Measurements from ENCODE around the gene XIRP2. TPM values are rescaled to one million over a fixed set of nuclear protein-coding genes. Genes with fewer than 3 reads are reported as not detected.

Gene XIRP2, protein sequence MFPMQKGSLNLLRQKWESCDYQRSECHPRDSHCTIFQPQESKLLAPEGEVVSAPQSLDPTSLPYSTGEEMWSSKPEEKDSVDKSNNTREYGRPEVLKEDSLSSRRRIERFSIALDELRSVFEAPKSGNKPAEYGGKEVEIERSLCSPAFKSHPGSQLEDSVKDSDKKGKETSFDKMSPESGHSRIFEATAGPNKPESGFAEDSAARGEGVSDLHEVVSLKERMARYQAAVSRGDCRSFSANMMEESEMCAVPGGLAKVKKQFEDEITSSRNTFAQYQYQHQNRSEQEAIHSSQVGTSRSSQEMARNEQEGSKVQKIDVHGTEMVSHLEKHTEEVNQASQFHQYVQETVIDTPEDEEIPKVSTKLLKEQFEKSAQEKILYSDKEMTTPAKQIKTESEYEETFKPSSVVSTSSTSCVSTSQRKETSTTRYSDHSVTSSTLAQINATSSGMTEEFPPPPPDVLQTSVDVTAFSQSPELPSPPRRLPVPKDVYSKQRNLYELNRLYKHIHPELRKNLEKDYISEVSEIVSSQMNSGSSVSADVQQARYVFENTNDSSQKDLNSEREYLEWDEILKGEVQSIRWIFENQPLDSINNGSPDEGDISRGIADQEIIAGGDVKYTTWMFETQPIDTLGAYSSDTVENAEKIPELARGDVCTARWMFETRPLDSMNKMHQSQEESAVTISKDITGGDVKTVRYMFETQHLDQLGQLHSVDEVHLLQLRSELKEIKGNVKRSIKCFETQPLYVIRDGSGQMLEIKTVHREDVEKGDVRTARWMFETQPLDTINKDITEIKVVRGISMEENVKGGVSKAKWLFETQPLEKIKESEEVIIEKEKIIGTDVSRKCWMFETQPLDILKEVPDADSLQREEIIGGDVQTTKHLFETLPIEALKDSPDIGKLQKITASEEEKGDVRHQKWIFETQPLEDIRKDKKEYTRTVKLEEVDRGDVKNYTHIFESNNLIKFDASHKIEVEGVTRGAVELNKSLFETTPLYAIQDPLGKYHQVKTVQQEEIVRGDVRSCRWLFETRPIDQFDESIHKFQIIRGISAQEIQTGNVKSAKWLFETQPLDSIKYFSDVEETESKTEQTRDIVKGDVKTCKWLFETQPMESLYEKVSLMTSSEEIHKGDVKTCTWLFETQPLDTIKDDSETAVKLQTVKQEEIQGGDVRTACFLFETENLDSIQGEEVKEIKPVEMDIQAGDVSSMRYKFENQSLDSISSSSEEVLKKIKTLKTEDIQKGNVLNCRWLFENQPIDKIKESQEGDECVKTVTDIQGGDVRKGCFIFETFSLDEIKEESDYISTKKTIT (N-terminal part only)
- not detected in 2 replicates for total RNA-seq

DNA sequence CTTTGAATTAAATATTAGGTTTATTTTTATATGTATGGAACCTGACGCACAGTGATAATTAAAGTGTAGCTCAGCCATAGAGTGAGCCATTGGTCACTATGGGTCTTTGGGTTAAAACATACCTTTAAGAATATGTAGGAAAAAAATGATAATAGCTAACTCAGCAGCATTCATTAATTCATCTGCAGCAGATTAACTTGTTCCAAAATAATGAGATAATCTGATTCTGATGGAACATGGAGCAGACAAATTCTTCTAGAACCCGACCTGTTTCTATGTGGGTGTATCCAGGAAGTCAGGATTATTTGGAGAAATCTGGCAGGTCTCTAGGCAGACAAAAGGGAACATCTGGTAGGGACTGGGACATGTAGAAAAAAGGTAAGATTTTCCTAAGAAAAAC, at the start of gene XIRP2:
Gene XIRP2, plus strand, starts transcription at position 301 of the 400 bp plus-strand sequence. CDS start 15,003 bp downstream, outside the sequence.
- DNase-seq (ENCODE audit: low read depth in 2 of 2), result no peak

DNA sequence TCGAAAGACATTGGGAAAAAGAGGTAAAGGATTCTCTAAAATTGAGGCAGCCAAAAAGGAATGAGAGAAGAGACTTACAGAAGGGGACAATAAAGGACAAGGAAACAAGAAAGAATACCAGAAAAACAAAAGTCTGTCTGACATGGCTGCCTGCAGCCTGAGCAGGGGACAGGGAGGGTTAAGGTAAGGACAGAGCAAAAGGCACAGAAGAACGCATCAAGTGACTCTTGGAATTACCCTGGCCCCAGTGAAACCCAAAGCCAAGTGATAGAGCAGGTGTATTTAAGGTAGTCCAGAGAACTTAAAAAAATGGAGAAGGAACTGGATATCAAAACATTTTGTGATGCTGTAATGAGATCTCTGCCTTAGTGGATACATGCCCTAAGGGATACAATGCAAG, 47.1 kb upstream of the XIRP2 start:
- DNase-seq (ENCODE audit: low read depth in 2 of 2), result no peak

DNA sequence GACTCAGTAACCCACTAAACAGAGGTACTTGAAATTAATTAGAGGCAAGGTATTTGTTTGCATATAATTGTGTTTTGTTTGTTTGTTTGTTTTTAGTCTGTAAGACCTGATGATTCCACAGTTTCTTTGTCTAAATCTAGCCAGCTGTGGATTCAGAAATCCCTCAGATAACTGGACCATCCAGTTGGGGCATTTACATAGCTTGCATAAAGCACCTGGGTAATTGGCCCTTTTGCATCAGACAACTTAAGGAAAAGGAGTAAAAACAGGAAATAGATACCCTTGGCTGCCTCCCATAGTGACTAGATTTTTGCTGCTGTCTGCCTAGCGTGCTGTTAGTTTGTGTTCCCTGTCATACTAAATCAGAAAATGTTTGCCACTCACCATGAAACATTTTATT, 46.6 kb upstream of the XIRP2 start:
- DNase-seq (ENCODE audit: low read depth in 2 of 2), result no peak

DNA sequence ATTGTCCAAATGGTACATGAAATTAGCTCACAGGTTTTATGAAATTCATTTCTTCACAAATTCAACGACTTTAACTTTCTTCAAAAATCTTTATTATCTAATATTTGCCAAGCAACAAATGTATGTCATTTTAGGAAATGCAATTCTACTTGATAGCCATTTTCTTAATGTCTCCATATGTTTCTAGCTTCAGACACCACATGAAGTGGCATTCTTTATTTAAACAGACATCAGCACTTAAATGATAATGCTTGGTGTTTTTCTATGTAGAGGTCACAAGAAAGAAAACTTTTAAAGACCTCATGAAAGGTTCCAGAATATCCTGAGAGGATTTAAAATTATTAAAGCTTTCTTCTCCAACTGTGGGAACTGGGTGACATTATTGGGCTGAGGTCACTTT, 44.2 kb upstream of the XIRP2 start:
- no peak for DNase-seq (ENCODE audit: low read depth in 2 of 2)

DNA sequence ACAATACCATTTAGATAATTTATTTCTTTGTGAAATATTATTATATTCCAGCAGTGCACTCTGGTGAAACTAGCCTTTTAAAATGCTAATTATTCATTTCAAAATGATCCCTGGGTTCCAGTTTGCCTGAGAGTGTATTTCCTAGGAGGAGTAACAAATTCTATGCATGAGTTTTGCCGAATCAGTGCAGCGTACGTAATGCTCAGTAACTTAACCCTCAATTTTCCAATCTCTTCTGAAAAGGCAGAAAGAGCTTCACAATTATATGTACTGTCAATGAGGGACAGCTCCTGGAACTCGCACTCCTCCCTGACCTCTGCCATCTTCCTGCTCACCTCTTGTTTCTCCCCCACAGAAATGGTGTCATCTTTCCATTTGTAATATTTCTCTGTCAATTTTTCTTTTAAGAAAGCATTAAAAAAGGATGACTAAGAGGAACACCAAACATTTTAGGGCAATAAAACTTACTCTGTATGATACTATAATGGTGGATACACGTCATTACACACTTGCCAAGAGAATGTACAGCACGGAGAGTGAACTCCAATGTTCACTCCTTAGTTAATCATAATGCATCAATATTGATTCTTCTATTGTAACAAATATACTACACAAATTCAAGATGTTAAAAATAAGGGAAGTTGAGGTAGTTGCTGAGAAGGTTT, 25.7 kb upstream of the XIRP2 start:
- DNase-seq (ENCODE audit: low read depth in 2 of 2), result no peak

DNA sequence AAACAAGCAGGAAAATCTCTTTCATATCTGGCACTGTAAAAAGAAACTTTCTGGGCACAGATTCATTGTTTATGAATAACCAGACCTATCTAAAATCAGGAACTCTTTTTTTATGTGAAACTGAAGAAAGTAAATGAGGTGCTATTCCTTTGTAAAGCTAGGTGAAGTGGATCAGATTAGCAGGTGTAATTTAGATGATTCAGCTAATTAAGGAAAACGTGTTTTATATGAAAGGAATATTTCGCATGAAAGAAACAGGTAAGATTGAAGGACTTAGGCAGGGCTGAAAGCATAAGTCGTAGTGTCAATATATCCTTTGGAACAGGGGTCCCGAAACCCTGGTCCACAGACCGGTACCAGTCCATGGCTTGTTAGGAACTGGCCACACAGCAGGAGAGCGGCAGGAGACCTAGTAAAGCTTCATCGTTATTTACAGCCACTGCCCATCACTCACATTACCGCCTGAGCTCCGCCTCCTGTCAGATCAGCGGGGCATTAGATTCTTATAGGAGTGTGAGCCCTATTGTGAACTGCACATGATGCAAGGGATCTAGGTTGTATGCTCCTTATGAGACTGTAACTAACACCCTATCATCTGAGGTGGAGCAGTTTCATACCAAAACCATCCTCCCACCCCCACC, 20.3 kb upstream of the XIRP2 start:
- DNase-seq (ENCODE audit: low read depth in 2 of 2), result no peak

DNA sequence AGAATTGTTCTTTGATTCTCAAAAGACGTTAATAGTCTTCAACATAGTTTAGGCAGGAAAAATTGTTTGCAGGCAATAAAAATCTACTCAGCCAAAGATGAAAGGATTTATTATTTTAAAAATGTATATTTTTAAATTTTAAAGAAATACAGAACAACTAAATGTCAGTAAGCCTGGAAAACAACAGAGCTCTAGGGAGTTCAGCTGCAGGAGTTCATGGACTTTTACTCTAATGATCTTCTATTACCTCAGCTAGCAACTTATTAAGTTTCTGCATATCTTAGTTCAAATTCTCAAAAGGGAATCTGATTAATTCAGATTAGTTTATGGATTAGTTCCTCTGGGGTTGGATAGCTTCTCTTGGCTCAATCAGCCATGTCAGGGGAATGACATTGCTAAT, 17.9 kb upstream of the XIRP2 start:
- no peak for DNase-seq (ENCODE audit: low read depth in 2 of 2)

DNA sequence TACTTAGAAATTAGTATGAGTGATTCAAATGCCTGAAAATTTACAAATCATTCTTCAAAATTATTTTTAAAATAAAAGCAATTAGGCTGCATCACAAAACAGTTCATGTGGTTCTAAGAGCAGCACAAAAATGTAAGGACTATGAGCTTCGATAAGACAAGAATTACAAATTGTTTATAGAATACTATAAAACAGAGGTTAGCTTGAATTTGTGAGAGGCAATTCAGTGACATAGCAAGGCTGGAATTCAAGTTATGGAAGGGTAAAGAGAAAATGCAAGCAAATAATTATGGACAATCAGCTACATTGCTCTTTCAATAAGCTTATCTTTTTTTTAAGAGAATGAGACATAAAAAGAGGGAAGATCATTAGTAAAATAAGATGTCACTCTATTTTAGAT, 7.1 kb upstream of the XIRP2 start:
- DNase-seq (ENCODE audit: low read depth in 2 of 2), result no peak

DNA sequence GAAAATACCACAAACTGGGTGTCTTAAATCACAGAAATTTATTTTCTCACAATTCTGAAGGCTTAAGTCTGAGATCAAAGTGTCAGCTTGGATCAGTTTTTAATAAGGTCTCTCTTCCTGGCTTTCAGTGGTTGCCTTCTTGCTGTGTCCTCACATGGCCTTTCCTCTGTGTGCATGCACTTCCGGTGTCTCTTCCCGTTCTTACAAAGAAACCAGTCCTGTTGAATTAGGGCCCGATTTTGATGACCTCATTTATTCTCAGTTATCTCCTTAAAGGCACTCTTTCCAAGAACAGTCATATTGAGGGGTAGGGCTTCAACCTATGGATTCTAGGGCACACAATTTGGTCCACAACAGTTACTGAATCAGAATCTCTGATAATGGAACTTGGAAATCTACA, 5.4 kb upstream of the XIRP2 start:
- DNase-seq (ENCODE audit: low read depth in 2 of 2), result no peak

DNA sequence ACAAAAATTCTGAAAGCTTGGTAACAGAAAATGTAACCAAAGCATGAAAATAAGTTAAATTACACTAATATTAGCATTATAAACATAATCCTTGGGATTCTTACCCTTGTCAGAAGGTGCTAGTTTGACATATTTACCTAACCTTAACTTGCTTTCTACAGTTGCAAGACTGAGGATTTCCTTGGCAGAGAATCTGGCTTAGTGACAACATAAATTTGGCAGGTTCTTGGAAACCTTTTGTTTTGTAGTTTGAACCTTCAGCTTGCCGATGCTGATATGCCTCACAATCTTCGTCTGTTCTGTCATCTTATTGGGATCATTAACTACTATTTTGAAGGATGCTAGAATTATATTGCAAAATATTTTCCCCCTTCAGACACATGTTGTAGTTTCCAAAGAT, 3.4 kb downstream of the XIRP2 start:
- no peak for DNase-seq (ENCODE audit: low read depth in 2 of 2)

DNA sequence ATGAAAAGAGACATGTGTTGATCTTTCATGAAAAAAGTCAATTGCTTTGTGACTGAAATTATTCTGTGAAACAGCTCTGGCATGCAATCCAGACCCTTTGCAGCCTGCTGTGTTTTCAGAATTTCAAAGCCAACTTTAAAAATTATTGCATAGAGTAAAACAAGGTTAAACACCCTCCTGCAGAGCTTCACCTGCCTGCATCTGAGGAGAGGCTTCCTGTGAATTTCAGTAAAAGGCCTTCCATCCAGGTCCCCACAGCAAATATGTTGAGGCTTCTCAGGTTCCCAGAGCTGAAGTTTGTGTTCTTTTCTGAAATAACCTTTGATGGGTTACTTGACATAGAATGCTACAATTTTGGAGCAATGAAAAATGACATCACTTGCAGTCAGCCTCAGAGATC, 4.1 kb downstream of the XIRP2 start:
- no peak for DNase-seq (ENCODE audit: low read depth in 2 of 2)

DNA sequence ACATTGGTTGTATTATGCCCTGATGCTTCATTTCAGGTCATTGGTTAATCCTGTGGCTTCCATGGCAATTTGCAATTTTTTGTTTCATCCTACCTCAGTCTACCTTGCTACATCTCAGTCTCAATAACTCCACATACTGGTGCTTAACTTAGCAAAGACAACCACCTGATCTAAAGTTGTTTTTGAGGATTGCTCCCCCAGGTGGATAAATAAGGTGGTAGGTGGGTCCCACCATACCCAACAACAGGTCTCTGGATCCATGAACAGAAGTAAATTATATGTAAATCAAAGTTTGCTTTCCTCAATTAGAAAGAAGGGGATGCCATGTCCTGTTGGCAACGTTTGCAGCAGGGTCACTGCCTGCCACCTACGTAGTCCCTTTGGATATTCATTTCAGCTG, 7.0 kb downstream of the XIRP2 start:
- no peak for DNase-seq (ENCODE audit: low read depth in 2 of 2)

DNA sequence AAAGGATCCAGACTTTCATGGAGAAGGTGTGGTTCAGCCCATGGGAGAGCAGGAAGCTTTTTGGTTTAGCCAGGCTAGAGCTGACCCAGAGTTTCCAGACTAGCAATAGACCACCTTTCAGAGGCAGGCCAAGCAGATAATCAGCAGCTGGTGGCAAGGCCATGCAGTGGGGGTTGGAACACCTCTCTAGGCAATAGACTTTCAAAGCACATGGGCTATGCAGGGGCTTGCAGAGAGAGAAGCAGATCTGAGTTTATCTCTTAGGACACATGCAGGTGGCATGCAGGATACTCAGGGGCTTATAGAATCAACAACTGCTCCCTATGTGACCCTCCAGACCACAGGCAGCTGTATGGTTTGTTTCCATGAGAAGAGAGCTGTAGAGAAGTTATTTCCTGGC, 9.4 kb downstream of the XIRP2 start:
- no peak for DNase-seq (ENCODE audit: low read depth in 2 of 2)

DNA sequence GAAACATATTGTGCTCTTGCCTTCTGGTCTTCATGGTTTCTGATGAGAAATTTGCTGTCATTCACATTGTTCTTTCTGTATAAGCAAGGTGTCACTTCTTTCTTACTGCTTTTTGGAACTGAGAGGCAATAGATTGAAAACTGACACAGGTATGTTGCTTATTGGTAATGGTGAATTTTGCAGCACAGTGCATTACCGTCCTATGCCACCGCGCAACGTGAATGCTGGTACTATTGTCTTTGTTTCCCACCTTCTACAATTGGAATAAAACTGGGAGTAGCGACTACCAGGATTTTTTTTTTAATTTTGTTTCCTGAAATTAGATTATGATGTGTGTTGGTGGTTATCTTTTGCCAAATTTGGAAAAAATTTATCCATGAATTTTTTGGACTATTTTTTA, 11.4 kb downstream of the XIRP2 start:
- no peak for DNase-seq (ENCODE audit: low read depth in 2 of 2)

DNA sequence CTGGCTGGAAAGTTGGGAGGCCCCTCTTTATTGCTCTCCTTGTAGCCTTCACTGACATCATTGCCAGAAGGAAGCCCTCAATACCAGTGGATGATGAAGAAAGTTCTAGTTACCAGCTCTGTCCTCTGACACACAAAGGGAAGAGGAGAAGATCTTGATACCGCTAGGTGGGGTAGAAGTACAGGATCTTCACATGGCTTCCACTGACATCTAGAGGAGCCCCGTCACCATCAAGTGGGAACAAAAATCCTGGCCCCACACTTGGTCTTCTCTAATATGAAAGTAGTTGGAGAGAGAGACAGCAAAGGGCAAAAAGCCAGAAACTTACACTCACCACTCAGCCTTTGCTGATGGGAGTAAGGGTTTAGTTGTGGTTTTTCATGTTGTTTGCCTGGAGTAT, 12.4 kb downstream of the XIRP2 start:
- no peak for DNase-seq (ENCODE audit: low read depth in 2 of 2)

DNA sequence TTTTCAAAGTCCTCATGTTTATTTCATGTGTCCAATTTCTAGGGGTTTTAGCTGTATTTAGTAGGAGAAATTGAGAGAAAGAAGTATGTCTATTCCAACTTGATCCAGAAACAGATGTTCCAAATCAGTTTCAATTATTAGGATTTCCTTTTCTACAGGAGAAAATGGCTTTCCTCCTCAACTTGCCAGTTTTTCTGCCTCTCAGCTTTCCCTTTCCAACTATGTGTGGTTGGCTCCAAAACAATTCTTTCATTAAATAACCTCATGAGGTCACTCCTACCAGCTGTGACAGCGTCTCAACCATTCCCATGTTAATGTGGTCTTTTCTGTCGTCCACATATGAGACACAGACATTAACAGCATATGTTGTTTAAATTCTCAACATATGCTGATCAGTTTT, 13.1 kb downstream of the XIRP2 start:
- DNase-seq (ENCODE audit: low read depth in 2 of 2), result no peak

DNA sequence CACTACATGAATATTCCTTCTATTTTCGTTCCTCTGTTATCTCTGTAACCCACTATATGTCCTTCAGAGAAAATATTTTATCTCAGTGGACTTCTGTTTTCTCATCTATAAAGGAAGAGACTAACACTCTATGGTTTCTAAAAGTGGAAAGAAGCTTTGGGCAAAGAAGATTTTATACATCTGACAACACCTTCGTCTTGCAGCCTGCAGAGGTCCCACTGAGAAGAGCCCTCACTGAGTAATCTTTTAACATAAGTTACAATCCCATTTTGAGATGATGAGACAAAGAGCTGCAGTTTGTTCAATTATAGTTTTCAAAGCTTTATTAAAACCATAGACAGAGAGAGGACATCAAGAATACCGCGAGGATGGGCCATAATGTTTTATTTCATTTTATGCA, 28.7 kb downstream of the XIRP2 start:
- no peak for DNase-seq (ENCODE audit: low read depth in 2 of 2)

DNA sequence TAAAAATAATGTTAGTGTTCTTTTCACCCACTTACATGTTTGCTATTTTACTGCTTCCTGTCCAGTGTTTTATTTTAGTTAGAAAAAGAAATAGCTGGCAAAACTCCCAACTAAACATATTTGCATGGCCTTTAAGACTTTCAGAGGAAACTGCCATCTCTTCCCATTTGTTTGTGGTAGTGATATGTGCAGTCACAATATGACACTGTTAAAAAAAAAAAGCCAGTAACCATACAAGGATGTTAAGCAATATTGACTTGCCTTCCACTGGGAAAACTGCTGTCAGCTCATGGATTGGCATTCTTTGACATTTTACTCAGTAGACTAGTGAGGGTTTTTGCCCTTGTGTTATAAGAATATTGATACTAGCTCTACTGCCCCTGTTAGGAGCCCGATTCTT, 29.1 kb downstream of the XIRP2 start:
- DNase-seq (ENCODE audit: low read depth in 2 of 2), result no peak

DNA sequence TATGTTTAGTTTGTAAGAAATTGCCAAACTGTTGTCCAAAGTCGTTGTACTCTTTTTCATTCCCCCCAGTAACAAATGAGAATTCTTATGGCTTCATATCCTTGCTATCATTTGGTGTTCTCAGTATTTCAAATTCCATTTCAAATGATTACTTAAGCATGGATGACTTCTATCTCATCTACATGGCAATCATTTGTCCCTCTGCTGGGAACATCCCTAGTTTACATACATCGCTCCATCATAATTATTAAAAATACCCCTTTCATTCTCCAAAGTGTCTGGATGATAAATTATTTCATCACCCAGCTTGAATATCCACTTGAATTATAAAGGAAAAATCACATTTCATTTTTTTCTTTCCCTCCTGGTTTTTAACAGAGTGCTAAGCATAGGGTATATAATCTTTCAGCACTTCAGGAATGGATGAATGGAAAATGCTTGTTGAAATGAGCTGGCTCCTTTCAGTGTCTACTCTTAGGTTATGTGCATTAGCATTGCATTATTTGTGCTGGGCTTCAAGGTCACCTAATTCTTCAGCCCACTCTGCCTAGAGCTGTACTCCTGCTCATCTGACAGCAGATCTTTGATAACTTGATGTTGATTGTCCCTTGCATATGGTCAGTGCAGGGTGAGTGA, 33.1 kb downstream of the XIRP2 start:
- no peak for DNase-seq (ENCODE audit: low read depth in 2 of 2)

DNA sequence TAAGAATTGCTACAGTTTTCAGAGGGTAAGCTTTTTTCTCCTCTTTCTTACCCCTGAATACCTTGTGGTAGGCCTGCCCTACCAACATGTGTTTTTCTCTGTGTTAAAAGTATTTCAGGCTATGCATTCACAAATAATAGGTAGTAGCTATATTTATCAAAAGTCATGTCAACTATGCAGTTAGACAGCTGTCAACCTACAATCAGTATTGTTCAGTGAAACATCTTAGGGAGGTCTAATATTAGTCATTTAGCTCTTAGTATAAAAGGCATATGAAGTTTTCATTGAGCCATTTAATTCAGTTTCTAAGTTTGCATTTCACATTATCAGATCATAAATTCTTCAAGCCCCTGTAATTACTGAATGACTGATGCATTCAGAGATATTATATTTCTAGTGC, 36.7 kb downstream of the XIRP2 start:
- DNase-seq (ENCODE audit: low read depth in 2 of 2), result no peak
